NT2/D1 (cell line): ENCODE results near the gene NTHL1.

ENCODE experiments used
- SUZ12 ChIP-seq: IDR thresholded peaks from 2 replicates; pipeline ENCODE4 v1.6.1; 2011; ENCODE audit not compliant: insufficient read length, insufficient read depth; ENCODE audit errors: extremely low read depth
- YY1 ChIP-seq: IDR thresholded peaks from 2 replicates; pipeline ENCODE4 v1.6.1; 2011; ENCODE audit not compliant: insufficient read length, insufficient read depth
- ZNF274 ChIP-seq: IDR thresholded peaks from 2 replicates; pipeline ENCODE4 v1.6.1; 2011; ENCODE audit warnings: mild to moderate bottlenecking, low read depth, low read length

- TF ChIP-seq YY1 (no peak), ZNF274 (no peak), SUZ12 (no peak)
Measured at GRCh38 chr16:2039274-2040031, 8.2 kb downstream of the NTHL1 start.
